Esophagus muscularis mucosa (tissue), 2 donors: Measurements from ENCODE around the gene JAKMIP1.

Experiments
- EP300 ChIP-seq: sonication (generic); formaldehyde crosslinking; IDR thresholded peaks from one replicate; pipeline ENCODE4 v1.6.1; 2017; ENCODE audit warnings: antibody characterized with exemption
- POLR2A ChIP-seq: fragments of 450-650 bp; IDR thresholded peaks from one replicate; pipeline ENCODE4 v1.6.1; 2017; ENCODE audit warnings: antibody characterized with exemption, moderate library complexity, mild to moderate bottlenecking, low read depth

DNA sequence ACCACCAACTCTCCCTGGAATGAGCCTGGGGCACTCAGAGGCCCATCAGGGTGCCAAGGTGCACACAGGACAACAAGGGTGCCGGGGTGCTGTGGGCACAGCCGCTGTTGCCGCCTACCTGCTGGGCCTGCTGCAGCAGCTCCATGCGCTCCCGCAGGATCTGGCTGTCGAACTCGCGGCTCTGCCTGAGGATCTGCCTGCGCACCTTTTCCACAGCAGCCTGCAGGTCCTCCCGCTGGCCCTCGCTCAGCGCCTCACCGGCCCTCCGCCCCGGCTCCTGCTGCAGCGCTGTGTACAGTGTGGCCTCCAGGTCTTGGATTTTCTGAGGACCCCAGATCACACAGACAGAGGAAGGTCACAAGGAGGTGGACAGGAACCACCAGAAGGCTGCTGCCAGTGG lies 164.6 kb downstream of the JAKMIP1 start:
- TF ChIP-seq POLR2A (no peak), EP300 (no peak)
